B cell (primary cell): Measurements from ENCODE around the gene MANEA. TPM values are rescaled to one million over a fixed set of nuclear protein-coding genes. Genes with fewer than 3 reads are reported as not detected.
"Not testable (repeated sequence)": the region's sequence is repeated elsewhere in the genome, so short reads cannot be mapped to it uniquely, and the experiment has no call there.

Experiments used
- ATAC-seq: fragments of 200-7000 bp; cut with Tn5 transposase; one replicate; pipeline ENCODE4 v1.10.0; 2021; ENCODE audit warnings: low read depth, mild to moderate bottlenecking, moderate number of reproducible peaks, moderate library complexity
- CTCF ChIA-PET: fragments of 350-600 bp; sonication (Branson Sonifier 250); formaldehyde crosslinking; loops from one replicate; lab custom pipeline; 2021; ENCODE audit warnings: antibody characterized with exemption, inconsistent platforms; lab: Charles Lee
- POLR2A ChIA-PET: fragments of 350-600 bp; sonication (Branson Sonifier 250); formaldehyde crosslinking; loops from one replicate; lab custom pipeline; 2021; ENCODE audit warnings: antibody characterized with exemption; lab: Charles Lee
- DNase-seq: peaks from one replicate; pipeline ENCODE4 v3.0.0; 2013
- H2AFZ ChIP-seq: 2 replicates; pipeline ENCODE4 v1.6.1; 2012; ENCODE audit warnings: mild to moderate bottlenecking, low read depth, low read length; ENCODE audit not compliant: insufficient read depth, poor library complexity, severe bottlenecking
- H3K27ac ChIP-seq, 2 donors: 1 replicate in 1 of 2; 2 replicates in 1 of 2; pipeline ENCODE4 v1.5.1; 2012 to 2013; ENCODE audit warnings: low read length in 2 of 2, mild to moderate bottlenecking in 2 of 2, moderate library complexity in 1 of 2
- H3K27me3 ChIP-seq, 4 experiments: fragments of 200-600 bp in 1 of 4; sonication (generic) in 1 of 4; replicated peaks in 1 of 4; 1 replicate in 2 of 4; 2 replicates in 2 of 4; pipeline versions ENCODE4 v1.6.1 to v1.7.0; 2013 to 2016; ENCODE audit warnings: low read length in 3 of 4, mild to moderate bottlenecking in 2 of 4, mixed read lengths in 1 of 4, moderate library complexity in 1 of 4; ENCODE audit not compliant: insufficient read depth in 4 of 4, control insufficient read depth in 3 of 4; ENCODE audit errors: control extremely low read depth in 1 of 4
- H3K36me3 ChIP-seq, 2 experiments: replicated peaks in 1 of 2; 1 replicate in 1 of 2; 2 replicates in 1 of 2; pipeline versions ENCODE4 v1.6.1 to v1.7.1; 2013; ENCODE audit warnings: low read length in 1 of 2; ENCODE audit not compliant: insufficient read depth in 2 of 2, control insufficient read depth in 1 of 2; ENCODE audit errors: control extremely low read depth in 1 of 2, extremely low read depth in 1 of 2
- H3K4me1 ChIP-seq, 2 donors: fragments of 200-600 bp in 1 of 2; sonication (generic) in 1 of 2; 1 replicate in 1 of 2; 2 replicates in 1 of 2; pipeline versions ENCODE4 v1.5.1 to v1.6.1; 2013 to 2017; ENCODE audit warnings: low read length in 2 of 2; ENCODE audit not compliant: control insufficient read depth in 2 of 2, insufficient read depth in 2 of 2
- H3K4me2 ChIP-seq: replicated peaks from 2 replicates; pipeline ENCODE3; 2012; ENCODE audit warnings: mild to moderate bottlenecking, low read depth, low read length; ENCODE audit not compliant: poor library complexity, severe bottlenecking
- H3K4me3 ChIP-seq, 5 experiments: fragments of 200-600 bp in 1 of 5; sonication (generic) in 1 of 5; 1 replicate in 3 of 5; 2 replicates in 2 of 5; pipeline versions ENCODE4 v1.5.1 to v1.7.0; 2011 to 2016; ENCODE audit warnings: low read length in 4 of 5, mild to moderate bottlenecking in 4 of 5, low read depth in 2 of 5, control low read depth in 1 of 5, moderate library complexity in 1 of 5; ENCODE audit not compliant: insufficient read depth in 1 of 5; ENCODE audit errors: control extremely low read depth in 1 of 5, extremely low read depth in 1 of 5
- H3K79me2 ChIP-seq: fragments of 200-600 bp; sonication (generic); one replicate; pipeline ENCODE4 v1.6.0; 2016; ENCODE audit warnings: low read length; ENCODE audit not compliant: control insufficient read depth, insufficient read depth
- H3K9ac ChIP-seq: fragments of 200-600 bp; sonication (generic); 2 replicates; pipeline ENCODE4 v1.6.1; 2017; ENCODE audit warnings: mild to moderate bottlenecking, low read length, moderate library complexity
- H3K9me3 ChIP-seq, 3 donors: one replicate each; pipeline versions ENCODE4 v1.6.1 to v1.7.1; 2013; ENCODE audit warnings: low read length in 2 of 3; ENCODE audit not compliant: control insufficient read depth in 2 of 3, insufficient read depth in 1 of 3; ENCODE audit errors: control extremely low read depth in 1 of 3
- H4K20me1 ChIP-seq: 2 replicates; pipeline ENCODE4 v1.6.0; 2012; ENCODE audit warnings: mild to moderate bottlenecking, low read length; ENCODE audit not compliant: insufficient read depth, control insufficient read depth, poor library complexity, severe bottlenecking
- H3K27ac Mint-ChIP-seq: one replicate; pipeline ENCODE4 v1.8.0; 2021; ENCODE audit warnings: mixed read lengths
- H3K27me3 Mint-ChIP-seq: one replicate; pipeline ENCODE4 v1.8.0; 2021; ENCODE audit warnings: mixed read lengths
- H3K4me1 Mint-ChIP-seq: one replicate; pipeline ENCODE4 v1.8.0; 2021; ENCODE audit warnings: mixed read lengths
- H3K4me3 Mint-ChIP-seq: one replicate; pipeline ENCODE4 v1.8.0; 2021; ENCODE audit warnings: mixed read lengths
- H3K9me3 Mint-ChIP-seq: one replicate; pipeline ENCODE4 v1.8.0; 2022; ENCODE audit warnings: mixed read lengths; ENCODE audit not compliant: insufficient read depth
- CTCF ChIP-seq: fragments of 200-600 bp; IDR thresholded peaks from one replicate; pipeline ENCODE4 v1.8.0; 2022; ENCODE audit warnings: antibody characterized with exemption, mild to moderate bottlenecking
- EZH2 ChIP-seq: IDR thresholded peaks from 2 replicates; pipeline ENCODE4 v1.6.1; 2012; ENCODE audit warnings: borderline replicate concordance, low read depth, mild to moderate bottlenecking, moderate library complexity, low read length; ENCODE audit not compliant: insufficient read depth, poor library complexity, severe bottlenecking
- WGBS: methylation state at CpG from one replicate; pipeline ENCODE4 v1.1.5; 2013; ENCODE audit warnings: missing lambda C conversion rate; ENCODE audit not compliant: insufficient coverage; 5-methylcytosine and 5-hydroxymethylcytosine counted together
- intact Hi-C: fragments of 100-400 bp; cut with micrococcal nuclease; formaldehyde crosslinking; loops from one replicate; pipeline ENCODE4 v1.10.0; 2022
- polyA plus RNA-seq: library from polyadenylated mRNA; depleted of rRNA; stranded (reverse); fragments of >200 nt; gene quantifications from 2 replicates; pipeline ENCODE4 v1.2.3, GENCODE V29; 2012
- total RNA-seq, 2 donors: library from RNA; stranded (reverse); fragments of 120-200 nt in 1 of 2; gene quantifications; 1 replicate in 1 of 2; 2 replicates in 1 of 2; pipeline versions ENCODE4 v1.2.3 to v1.2.4, GENCODE V29; 2013 to 2022

MANEA gene
- total and polyA plus RNA-seq, 2 donors (not counting 1 experiment from before 2014, with no cell fraction given), result 2.4 to 9.0 TPM

GRCh38 chr6:95581073-95581472 lies 3.7 kb downstream of the MANEA start:
- Histone ChIP-seq H3K27me3 (no peaks in the 10 kb centered on the region), H3K4me2 (no peak overlapping the region), H3K79me2 (peaks cover 9% of the 10 kb centered on the region), H3K36me3 (no peaks in the 10 kb centered on the region), H3K4me1 (peaks cover 10% of the 10 kb centered on the region in 2 donors), H4K20me1 (no peaks in the 10 kb centered on the region), H2AFZ (no peak overlapping the region), H3K9me3 (peaks cover 2 to 16% (median 6%) of the 10 kb centered on the region in 3 donors), H3K9ac (no peak overlapping the region), H3K27ac (no peak overlapping the region), H3K4me3 (no peak overlapping the region)
- Mint-ChIP-seq H3K4me1 (peaks cover 20% of the 10 kb centered on the region), H3K27ac (no peak overlapping the region), H3K4me3 (no peak overlapping the region), H3K27me3 (no peaks in the 10 kb centered on the region), H3K9me3 (peaks cover 7% of the 10 kb centered on the region)
- CTCF ChIA-PET, result no interaction called here
- no peak for ATAC-seq
- TF ChIP-seq EZH2, result no peak
- TF ChIP-seq CTCF, result no peak
- DNase-seq, result no peak
- POLR2A ChIA-PET, result no interaction called here
- intact Hi-C loops, result no loop called here

GRCh38 chr6:95584226-95584625 lies 6.9 kb downstream of the MANEA start:
- H2AFZ ChIP-seq, H3K27ac ChIP-seq, H3K4me2 ChIP-seq, H3K27ac Mint-ChIP-seq, H3K9ac ChIP-seq, H3K4me1 ChIP-seq, H3K27me3 ChIP-seq, H3K9me3 Mint-ChIP-seq, intact Hi-C loops, POLR2A ChIA-PET, H3K4me3 Mint-ChIP-seq, H3K4me3 ChIP-seq, CTCF ChIA-PET, H3K36me3 ChIP-seq, ATAC-seq, H4K20me1 ChIP-seq, H3K27me3 Mint-ChIP-seq: not testable (repeated sequence)
- Histone ChIP-seq H3K9me3 (peaks cover 2 to 16% (median 6%) of the 10 kb centered on the region in 3 donors), H3K79me2 (peaks cover 24% of the 10 kb centered on the region)
- WGBS, result 100% methylated on average over 2 of the region's 9 CpGs
- H3K4me1 Mint-ChIP-seq, result peaks cover 14% of the 10 kb centered on the region
- peak; percentile 17 for DNase-seq
